ENCODE measurements around the gene FBF1.

DNA sequence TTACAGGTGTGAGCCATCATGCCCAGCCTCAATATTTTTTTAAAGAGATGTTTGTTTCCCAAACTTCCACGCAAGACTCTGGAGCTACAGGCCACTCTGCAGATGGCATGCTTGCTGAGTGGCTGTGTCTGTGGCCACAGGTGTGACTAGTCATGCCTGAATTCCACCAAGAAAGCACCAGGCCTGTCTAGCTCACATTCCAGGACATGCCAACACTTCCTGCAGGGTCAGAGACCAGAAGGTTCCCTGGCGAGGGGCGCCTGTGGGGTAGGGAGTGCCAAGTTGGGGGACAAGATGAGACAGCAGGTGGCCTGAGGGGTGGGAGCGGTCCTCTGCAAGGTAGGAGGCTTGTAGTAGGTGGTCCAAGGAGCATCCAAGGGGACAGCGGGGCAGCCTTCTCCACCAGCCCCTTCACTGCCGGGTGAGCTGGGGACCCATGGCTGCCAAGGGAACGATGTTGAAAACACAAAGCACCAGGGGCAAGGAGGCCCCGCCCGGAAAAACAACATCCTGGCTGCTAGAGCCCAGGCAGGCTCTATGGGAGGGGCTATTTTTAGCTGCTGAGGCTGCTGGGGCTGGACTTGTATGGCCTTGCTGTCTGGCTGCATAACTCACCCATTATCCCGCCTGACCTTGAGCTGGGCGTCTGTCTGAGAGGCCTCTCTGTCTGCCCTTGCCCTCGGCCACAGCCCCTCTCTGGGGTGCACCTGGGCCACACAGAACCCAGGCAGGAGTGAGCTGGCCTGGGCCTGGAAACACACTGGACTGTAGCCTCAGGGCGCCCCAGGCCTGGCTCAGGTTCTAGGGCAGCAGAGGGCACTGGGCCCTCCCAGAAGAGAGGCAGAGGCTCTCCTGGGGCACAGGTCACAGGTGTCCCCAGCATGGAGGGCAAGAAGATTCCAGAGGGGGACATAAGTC, 68.1 kb downstream of the FBF1 start:
- TF ChIP-seq DNMT1 (IDR thresholded peaks at IDR 0.05) (no peak), FOXJ3 (CRISPR knock-in tag; IDR thresholded peaks at IDR 0.05) (no peak)
- TF ChIP-seq, protein P1, sequence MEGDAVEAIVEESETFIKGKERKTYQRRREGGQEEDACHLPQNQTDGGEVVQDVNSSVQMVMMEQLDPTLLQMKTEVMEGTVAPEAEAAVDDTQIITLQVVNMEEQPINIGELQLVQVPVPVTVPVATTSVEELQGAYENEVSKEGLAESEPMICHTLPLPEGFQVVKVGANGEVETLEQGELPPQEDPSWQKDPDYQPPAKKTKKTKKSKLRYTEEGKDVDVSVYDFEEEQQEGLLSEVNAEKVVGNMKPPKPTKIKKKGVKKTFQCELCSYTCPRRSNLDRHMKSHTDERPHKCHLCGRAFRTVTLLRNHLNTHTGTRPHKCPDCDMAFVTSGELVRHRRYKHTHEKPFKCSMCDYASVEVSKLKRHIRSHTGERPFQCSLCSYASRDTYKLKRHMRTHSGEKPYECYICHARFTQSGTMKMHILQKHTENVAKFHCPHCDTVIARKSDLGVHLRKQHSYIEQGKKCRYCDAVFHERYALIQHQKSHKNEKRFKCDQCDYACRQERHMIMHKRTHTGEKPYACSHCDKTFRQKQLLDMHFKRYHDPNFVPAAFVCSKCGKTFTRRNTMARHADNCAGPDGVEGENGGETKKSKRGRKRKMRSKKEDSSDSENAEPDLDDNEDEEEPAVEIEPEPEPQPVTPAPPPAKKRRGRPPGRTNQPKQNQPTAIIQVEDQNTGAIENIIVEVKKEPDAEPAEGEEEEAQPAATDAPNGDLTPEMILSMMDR (IDR thresholded peaks at IDR 0.05 in 2 of 3, conservative IDR thresholded peaks at IDR 0.05 in 1 of 3; ENCODE audit: insufficient read depth in 2 of 3, low read depth in 1 of 3, low read length in 3 of 3), result no peak
